Fibroblast of lung (primary cell): Measurements from ENCODE around the gene PLEKHG1. TPM values are rescaled to one million over a fixed set of nuclear protein-coding genes. Genes with fewer than 3 reads are reported as not detected.

ENCODE experiments used
- DNase-seq, 2 donors: peaks; one replicate each; pipeline versions ENCODE4 v3.0.0 to v3.0.0-alpha.2; 2010; ENCODE audit warnings: low read depth in 2 of 2
- H2AFZ ChIP-seq: 2 replicates; pipeline ENCODE4 v1.5.1; 2012; ENCODE audit warnings: low read length, control low read depth, inconsistent platforms
- H3K27ac ChIP-seq: 2 replicates; pipeline ENCODE4 v1.5.1; 2011; ENCODE audit warnings: low read length, control low read depth; ENCODE audit not compliant: insufficient read depth
- H3K27me3 ChIP-seq: 2 replicates; pipeline ENCODE4 v1.5.1; 2011; ENCODE audit warnings: mild to moderate bottlenecking, low read length; ENCODE audit not compliant: control insufficient read depth, insufficient read depth
- H3K36me3 ChIP-seq: 2 replicates; pipeline ENCODE4 v1.5.1; 2011; ENCODE audit warnings: low read length; ENCODE audit not compliant: control insufficient read depth, insufficient read depth
- H3K4me1 ChIP-seq: 2 replicates; pipeline ENCODE4 v1.5.1; 2011; ENCODE audit warnings: low read length; ENCODE audit not compliant: control insufficient read depth, insufficient read depth; ENCODE audit errors: extremely low read depth
- H3K4me2 ChIP-seq: 2 replicates; pipeline ENCODE4 v1.5.1; 2011; ENCODE audit warnings: low read length, control low read depth; ENCODE audit not compliant: insufficient read depth; ENCODE audit errors: extremely low read depth
- H3K4me3 ChIP-seq, 4 experiments: fragments of 200-600 bp in 1 of 4; sonication (generic) in 1 of 4; replicated peaks in 1 of 4; 2 replicates each; pipeline ENCODE4 v1.5.1; 2011 to 2016; ENCODE audit warnings: low read length in 4 of 4, low read depth in 3 of 4, mild to moderate bottlenecking in 3 of 4, control low read depth in 2 of 4, inconsistent platforms in 1 of 4, mixed read lengths in 1 of 4; ENCODE audit not compliant: insufficient read depth in 1 of 4; ENCODE audit errors: control extremely low read depth in 1 of 4
- H3K79me2 ChIP-seq: 2 replicates; pipeline ENCODE4 v1.5.1; 2012; ENCODE audit warnings: mild to moderate bottlenecking, low read length, inconsistent platforms; ENCODE audit not compliant: control insufficient read depth, insufficient read depth
- H3K9ac ChIP-seq: 2 replicates; pipeline ENCODE4 v1.5.1; 2011; ENCODE audit warnings: mild to moderate bottlenecking, low read length, control low read depth; ENCODE audit not compliant: insufficient read depth
- H3K9me3 ChIP-seq: 2 replicates; pipeline ENCODE4 v1.5.1; 2012; ENCODE audit warnings: low read depth, low read length; ENCODE audit not compliant: control insufficient read depth, insufficient read depth
- H4K20me1 ChIP-seq: 2 replicates; pipeline ENCODE4 v1.5.1; 2011; ENCODE audit warnings: low read length; ENCODE audit not compliant: control insufficient read depth, insufficient read depth; ENCODE audit errors: extremely low read depth
- EZH2 ChIP-seq: IDR thresholded peaks from 2 replicates; pipeline ENCODE4 v1.5.1; 2012; ENCODE audit warnings: low read length, control low read depth, mild to moderate bottlenecking; ENCODE audit errors: missing control alignments
- polyA plus RNA-seq, 2 donors: library from polyadenylated mRNA; depleted of rRNA in 1 of 2; stranded (reverse) in 1 of 2; unstranded in 1 of 2; fragments of >200 nt; gene quantifications; 2 replicates each; pipeline ENCODE4 v1.2.1, GENCODE V29; 2011 to 2012; ENCODE audit warnings: missing spikeins in 1 of 2
- total RNA-seq: library from RNA; depleted of rRNA; stranded (reverse); fragments of >200 nt; gene quantifications from 2 replicates; pipeline ENCODE4 v1.2.1, GENCODE V29; 2014
- TF ChIP-seq, protein P1 (sequence below), 2 donors: IDR thresholded peaks in 1 of 2; conservative IDR thresholded peaks in 1 of 2; 1 replicate in 1 of 2; 2 replicates in 1 of 2; pipeline ENCODE4 v1.5.1; 2011 to 2012; ENCODE audit warnings: low read length in 2 of 2, control low read depth in 1 of 2, inconsistent platforms in 1 of 2, low read depth in 1 of 2, mild to moderate bottlenecking in 1 of 2

The PLEKHG1 gene
- total and polyA plus RNA-seq, 2 donors (not counting 1 experiment from before 2014, with no cell fraction given) = 0.30 to 12.7 TPM

DNA sequence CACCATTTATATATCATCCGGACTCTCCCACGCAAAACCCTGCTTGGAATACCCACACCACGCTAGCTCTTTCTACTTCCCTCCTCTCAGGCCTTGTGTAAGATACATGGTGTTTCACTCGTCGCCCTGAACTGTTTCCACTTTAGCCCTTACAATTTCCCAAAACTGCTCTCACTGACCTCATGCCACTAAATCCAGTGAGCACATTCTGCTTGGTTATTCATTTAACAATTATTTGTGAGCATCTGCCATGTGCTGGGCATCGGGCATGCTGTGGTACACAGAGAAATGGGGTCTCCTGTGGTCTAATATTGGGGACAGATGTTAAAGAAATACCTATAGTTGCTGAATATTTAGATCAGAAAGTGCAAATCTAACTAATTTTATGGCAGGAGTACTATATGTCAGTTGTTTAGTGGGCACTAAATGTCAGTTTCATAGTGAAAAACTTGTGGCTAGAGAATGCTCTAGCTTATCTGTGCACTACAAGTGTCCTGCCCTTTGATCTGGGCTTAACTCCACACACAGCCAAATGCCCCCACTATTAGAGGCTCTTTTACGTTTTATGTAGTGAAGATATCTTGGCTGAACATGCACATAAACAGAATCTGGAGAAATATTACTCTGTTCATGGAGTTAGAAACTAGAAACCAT lies 41.0 kb downstream of the PLEKHG1 start:
- no peak overlapping the region for H2AFZ ChIP-seq
- DNase-seq = no peak
- no peaks in the 10 kb centered on the region for H4K20me1 ChIP-seq
- H3K4me2 ChIP-seq = no peak overlapping the region
- H3K9me3 ChIP-seq = no peaks in the 10 kb centered on the region
- no peaks in the 10 kb centered on the region for H3K79me2 ChIP-seq
- H3K36me3 ChIP-seq = no peaks in the 10 kb centered on the region
- no peak overlapping the region for H3K4me3 ChIP-seq
- no peaks in the 10 kb centered on the region for H3K27me3 ChIP-seq
- H3K27ac ChIP-seq = no peak overlapping the region
- no peak overlapping the region for H3K9ac ChIP-seq
- TF ChIP-seq, protein P1, sequence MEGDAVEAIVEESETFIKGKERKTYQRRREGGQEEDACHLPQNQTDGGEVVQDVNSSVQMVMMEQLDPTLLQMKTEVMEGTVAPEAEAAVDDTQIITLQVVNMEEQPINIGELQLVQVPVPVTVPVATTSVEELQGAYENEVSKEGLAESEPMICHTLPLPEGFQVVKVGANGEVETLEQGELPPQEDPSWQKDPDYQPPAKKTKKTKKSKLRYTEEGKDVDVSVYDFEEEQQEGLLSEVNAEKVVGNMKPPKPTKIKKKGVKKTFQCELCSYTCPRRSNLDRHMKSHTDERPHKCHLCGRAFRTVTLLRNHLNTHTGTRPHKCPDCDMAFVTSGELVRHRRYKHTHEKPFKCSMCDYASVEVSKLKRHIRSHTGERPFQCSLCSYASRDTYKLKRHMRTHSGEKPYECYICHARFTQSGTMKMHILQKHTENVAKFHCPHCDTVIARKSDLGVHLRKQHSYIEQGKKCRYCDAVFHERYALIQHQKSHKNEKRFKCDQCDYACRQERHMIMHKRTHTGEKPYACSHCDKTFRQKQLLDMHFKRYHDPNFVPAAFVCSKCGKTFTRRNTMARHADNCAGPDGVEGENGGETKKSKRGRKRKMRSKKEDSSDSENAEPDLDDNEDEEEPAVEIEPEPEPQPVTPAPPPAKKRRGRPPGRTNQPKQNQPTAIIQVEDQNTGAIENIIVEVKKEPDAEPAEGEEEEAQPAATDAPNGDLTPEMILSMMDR (conservative IDR thresholded peaks at IDR 0.05 in 1 of 2, IDR thresholded peaks at IDR 0.05 in 1 of 2; ENCODE audit: low read depth in 1 of 2, low read length in 2 of 2) = no peak
- TF ChIP-seq EZH2 = no peak
- H3K4me1 ChIP-seq = no peaks in the 10 kb centered on the region

DNA sequence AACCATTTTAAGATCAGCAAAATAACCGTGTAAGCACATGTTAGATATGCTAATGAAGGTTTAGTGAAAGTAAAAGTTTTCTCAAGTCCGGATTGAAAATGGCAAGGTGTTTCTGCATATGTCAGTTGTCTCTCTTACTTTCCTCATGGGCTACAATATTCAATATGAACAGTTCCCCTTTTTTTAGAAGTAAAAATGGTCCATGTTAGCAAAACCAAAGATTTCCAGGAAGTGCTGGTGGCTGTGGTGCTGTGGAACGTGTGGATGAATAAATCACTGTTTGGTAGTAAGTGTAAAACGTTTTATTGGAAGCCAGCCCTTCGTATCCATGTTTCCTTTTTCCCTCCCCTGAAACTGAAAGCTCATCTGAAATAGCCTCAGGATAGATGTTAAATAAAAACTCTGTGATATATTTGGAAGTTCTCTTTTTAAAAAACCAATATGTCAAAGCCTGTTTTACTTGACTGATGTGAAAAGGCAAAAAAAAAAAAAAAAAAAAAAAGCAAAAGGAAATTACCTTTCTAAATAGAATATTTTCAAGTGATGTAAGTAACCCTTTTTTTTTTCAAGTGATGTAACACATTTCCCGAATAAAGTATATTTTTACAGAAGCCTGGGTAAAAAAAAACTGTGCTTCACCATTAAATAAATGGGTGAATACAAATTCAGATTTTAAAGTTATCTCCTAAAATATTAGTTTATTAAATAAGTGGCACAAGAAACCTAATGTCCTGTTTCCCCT lies 41.9 kb downstream of the PLEKHG1 start:
- peak; percentile 18 to 32 for DNase-seq
- H3K4me2 ChIP-seq = peak overlapping the region; percentile 17

GRCh38 chr6:150646228-150646627 lies 46.5 kb downstream of the PLEKHG1 start:
- Histone ChIP-seq H2AFZ (no peak overlapping the region), H3K9me3 (no peaks in the 10 kb centered on the region), H3K4me1 (no peaks in the 10 kb centered on the region), H3K27ac (no peak overlapping the region), H3K79me2 (no peaks in the 10 kb centered on the region), H3K9ac (no peak overlapping the region), H3K4me2 (no peak overlapping the region), H4K20me1 (peaks cover 2% of the 10 kb centered on the region), H3K4me3 (no peak overlapping the region), H3K36me3 (no peaks in the 10 kb centered on the region), H3K27me3 (no peaks in the 10 kb centered on the region)
- no peak for TF ChIP-seq EZH2
- TF ChIP-seq, protein P1 (conservative IDR thresholded peaks at IDR 0.05 in 1 of 2, IDR thresholded peaks at IDR 0.05 in 1 of 2; ENCODE audit: low read depth in 1 of 2, low read length in 2 of 2) = no peak
- no peak for DNase-seq

More for the DNA sequence above, 41.9 kb downstream of the PLEKHG1 start:
- H4K20me1 ChIP-seq = no peaks in the 10 kb centered on the region
- H3K9me3 ChIP-seq = no peaks in the 10 kb centered on the region
- no peak overlapping the region for H3K9ac ChIP-seq
- no peaks in the 10 kb centered on the region for H3K79me2 ChIP-seq
- TF ChIP-seq, protein P1 (conservative IDR thresholded peaks at IDR 0.05 in 1 of 2, IDR thresholded peaks at IDR 0.05 in 1 of 2; ENCODE audit: low read depth in 1 of 2, low read length in 2 of 2) = no peak
- no peak for TF ChIP-seq EZH2
- no peaks in the 10 kb centered on the region for H3K4me1 ChIP-seq
- H3K27ac ChIP-seq = no peak overlapping the region
- no peaks in the 10 kb centered on the region for H3K27me3 ChIP-seq
- H3K36me3 ChIP-seq = no peaks in the 10 kb centered on the region
- peak overlapping the region; percentile 6 for H2AFZ ChIP-seq
- no peak overlapping the region for H3K4me3 ChIP-seq
